Neural progenitor cell (in vitro differentiated cells): Measurements from ENCODE around the gene GPR137B. TPM values are rescaled to one million over a fixed set of nuclear protein-coding genes. Genes with fewer than 3 reads are reported as not detected.

Experiments
- DNase-seq: peaks from one replicate; pipeline ENCODE4 v3.0.0-alpha.2; 2016; ENCODE audit warnings: low spot score
- H2AFZ ChIP-seq: fragments of 200-600 bp; sonication (generic); replicated peaks from 2 replicates; pipeline ENCODE4 v1.6.1; 2016; ENCODE audit warnings: antibody characterized with exemption
- H3F3A ChIP-seq: fragments of 200-600 bp; sonication (generic); 2 replicates; pipeline ENCODE4 v1.6.1; 2016; ENCODE audit warnings: antibody characterized with exemption, low read depth
- H3K27ac ChIP-seq: fragments of 200-600 bp; sonication (generic); 2 replicates; pipeline ENCODE4 v1.5.1; 2016; ENCODE audit warnings: mild to moderate bottlenecking
- H3K27me3 ChIP-seq: fragments of 200-600 bp; sonication (generic); 2 replicates; pipeline ENCODE4 v1.6.1; 2016; ENCODE audit warnings: mild to moderate bottlenecking, moderate library complexity
- H3K36me3 ChIP-seq: fragments of 200-600 bp; sonication (generic); 2 replicates; pipeline ENCODE4 v1.5.1; 2016
- H3K4me1 ChIP-seq: fragments of 200-600 bp; sonication (generic); 2 replicates; pipeline ENCODE4 v1.6.1; 2016; ENCODE audit warnings: mixed run types
- H3K4me2 ChIP-seq: fragments of 200-600 bp; sonication (generic); 2 replicates; pipeline ENCODE4 v1.6.1; 2016
- H3K4me3 ChIP-seq: fragments of 200-600 bp; sonication (generic); 2 replicates; pipeline ENCODE4 v1.5.1; 2016
- H3K79me2 ChIP-seq: fragments of 200-600 bp; sonication (generic); 2 replicates; pipeline ENCODE4 v1.6.1; 2016; ENCODE audit warnings: low read depth
- H3K9ac ChIP-seq: fragments of 200-600 bp; sonication (generic); 2 replicates; pipeline ENCODE4 v1.6.1; 2016
- H3K9me3 ChIP-seq: fragments of 200-600 bp; sonication (generic); 2 replicates; pipeline ENCODE4 v1.5.1; 2016; ENCODE audit warnings: low read depth
- H4K20me1 ChIP-seq: fragments of 200-600 bp; sonication (generic); 2 replicates; pipeline ENCODE4 v1.6.1; 2016; ENCODE audit warnings: low read depth
- H3K27ac Mint-ChIP-seq: 3 replicates; pipeline ENCODE4 v1.8.0; 2021; ENCODE audit warnings: mixed read lengths
- H3K27me3 Mint-ChIP-seq: 2 replicates; pipeline ENCODE4 v1.8.0; 2022; ENCODE audit warnings: low read depth, mild to moderate bottlenecking, inconsistent platforms, moderate library complexity, mixed read lengths; ENCODE audit not compliant: insufficient read depth
- H3K36me3 Mint-ChIP-seq: 3 replicates; pipeline ENCODE4 v1.8.0; 2021; ENCODE audit warnings: mixed read lengths
- H3K4me1 Mint-ChIP-seq: 3 replicates; pipeline ENCODE4 v1.8.0; 2021; ENCODE audit warnings: mixed read lengths
- H3K4me3 Mint-ChIP-seq: 3 replicates; pipeline ENCODE4 v1.8.0; 2021; ENCODE audit warnings: mild to moderate bottlenecking, moderate library complexity, mixed read lengths
- H3K9me3 Mint-ChIP-seq: 3 replicates; pipeline ENCODE4 v1.8.0; 2020; ENCODE audit warnings: mixed read lengths
- EZH2 ChIP-seq: fragments of 200-600 bp; sonication (generic); IDR thresholded peaks from 2 replicates; pipeline ENCODE4 v1.6.1; 2017; ENCODE audit warnings: antibody characterized with exemption, mild to moderate bottlenecking, moderate library complexity
- EZH2phosphoT487 ChIP-seq: fragments of 200-600 bp; sonication (generic); IDR thresholded peaks from 2 replicates; pipeline ENCODE4 v1.6.1; 2017; ENCODE audit warnings: antibody characterized with exemption
- total RNA-seq: library from RNA; depleted of rRNA; stranded (reverse); fragments of >200 nt; gene quantifications from 2 replicates; pipeline ENCODE4 v1.2.3, GENCODE V29; 2015; ENCODE audit warnings: low replicate concordance
- TF ChIP-seq, protein P1 (sequence below): fragments of 200-600 bp; sonication (generic); IDR thresholded peaks from 2 replicates; pipeline ENCODE4 v1.5.1; 2017; ENCODE audit warnings: antibody characterized with exemption, mild to moderate bottlenecking

GPR137B gene
- total RNA-seq, 1 donor from 2014 or later: 4.3 TPM

DNA sequence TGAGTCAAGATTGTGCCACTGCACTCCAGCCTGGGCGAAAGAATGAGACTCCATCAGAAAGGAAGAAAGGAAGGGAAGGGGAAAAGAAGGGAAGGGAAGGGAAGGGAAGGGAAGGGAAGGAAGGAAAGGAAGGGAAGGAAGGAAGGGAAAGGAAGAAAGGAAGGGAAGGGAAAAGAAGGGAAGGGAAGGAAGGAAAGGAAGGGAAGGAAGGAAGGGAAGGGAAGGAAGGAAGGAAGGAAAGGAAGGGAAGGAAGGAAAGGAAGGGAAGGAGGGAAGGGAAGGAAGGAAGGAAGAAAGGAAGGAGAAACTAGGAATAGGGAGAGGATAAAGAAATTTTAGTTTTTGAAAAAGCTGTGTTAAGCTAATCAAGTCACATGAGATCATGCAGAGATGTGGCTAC is 44.1 kb upstream of the GPR137B start:
- Histone ChIP-seq H3F3A (no peaks in the 10 kb centered on the region), H3K79me2 (no peaks in the 10 kb centered on the region), H3K36me3 (no peaks in the 10 kb centered on the region), H3K4me2 (no peak overlapping the region), H4K20me1 (no peaks in the 10 kb centered on the region), H3K4me3 (no peak overlapping the region), H3K27ac (no peak overlapping the region), H3K4me1 (no peaks in the 10 kb centered on the region), H2AFZ (no peak overlapping the region), H3K9me3 (no peaks in the 10 kb centered on the region), H3K27me3 (no peaks in the 10 kb centered on the region), H3K9ac (no peak overlapping the region)
- TF ChIP-seq EZH2 (no peak), EZH2phosphoT487 (no peak)
- TF ChIP-seq, protein P1, sequence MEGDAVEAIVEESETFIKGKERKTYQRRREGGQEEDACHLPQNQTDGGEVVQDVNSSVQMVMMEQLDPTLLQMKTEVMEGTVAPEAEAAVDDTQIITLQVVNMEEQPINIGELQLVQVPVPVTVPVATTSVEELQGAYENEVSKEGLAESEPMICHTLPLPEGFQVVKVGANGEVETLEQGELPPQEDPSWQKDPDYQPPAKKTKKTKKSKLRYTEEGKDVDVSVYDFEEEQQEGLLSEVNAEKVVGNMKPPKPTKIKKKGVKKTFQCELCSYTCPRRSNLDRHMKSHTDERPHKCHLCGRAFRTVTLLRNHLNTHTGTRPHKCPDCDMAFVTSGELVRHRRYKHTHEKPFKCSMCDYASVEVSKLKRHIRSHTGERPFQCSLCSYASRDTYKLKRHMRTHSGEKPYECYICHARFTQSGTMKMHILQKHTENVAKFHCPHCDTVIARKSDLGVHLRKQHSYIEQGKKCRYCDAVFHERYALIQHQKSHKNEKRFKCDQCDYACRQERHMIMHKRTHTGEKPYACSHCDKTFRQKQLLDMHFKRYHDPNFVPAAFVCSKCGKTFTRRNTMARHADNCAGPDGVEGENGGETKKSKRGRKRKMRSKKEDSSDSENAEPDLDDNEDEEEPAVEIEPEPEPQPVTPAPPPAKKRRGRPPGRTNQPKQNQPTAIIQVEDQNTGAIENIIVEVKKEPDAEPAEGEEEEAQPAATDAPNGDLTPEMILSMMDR: no peak
- peaks cover 11% of the 10 kb centered on the region for H3K27me3 Mint-ChIP-seq
- H3K9me3 Mint-ChIP-seq: peaks cover 22% of the 10 kb centered on the region
- peaks cover 6% of the 10 kb centered on the region for H3K36me3 Mint-ChIP-seq
- no peak for DNase-seq
- H3K4me3 Mint-ChIP-seq: no peak overlapping the region
- H3K27ac Mint-ChIP-seq: no peak overlapping the region
- no peaks in the 10 kb centered on the region for H3K4me1 Mint-ChIP-seq

DNA sequence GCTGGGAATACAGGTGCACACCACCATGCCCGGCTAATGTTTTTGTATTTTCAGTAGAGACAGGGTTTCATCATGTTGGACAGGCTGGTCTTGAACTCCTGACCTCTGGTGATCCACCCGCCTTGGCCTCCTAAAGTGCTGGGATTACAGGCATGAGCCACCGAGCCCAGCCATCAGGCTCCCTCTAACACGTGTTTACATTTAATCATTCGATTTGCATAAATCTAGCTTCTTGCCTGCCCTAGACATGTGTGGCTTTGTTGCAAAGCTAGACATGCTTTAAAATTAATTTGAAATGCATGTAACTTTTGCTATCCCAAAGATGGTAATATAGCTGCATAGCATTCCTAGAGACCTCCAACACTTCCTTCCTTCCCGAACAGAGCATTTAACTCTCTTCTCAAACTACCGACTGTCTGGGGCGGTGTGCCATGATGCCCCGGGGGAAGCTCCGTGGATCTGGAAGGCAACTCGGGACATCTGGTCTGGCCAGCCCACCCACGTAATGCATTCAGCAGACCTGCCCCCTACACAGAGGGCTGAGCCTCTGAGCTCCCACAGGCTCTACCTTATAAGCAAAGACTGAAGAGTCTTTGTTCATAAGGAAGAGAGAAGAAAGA is 42.9 kb upstream of the GPR137B start:
- Histone ChIP-seq H4K20me1 (no peaks in the 10 kb centered on the region), H3K27me3 (peaks cover 4% of the 10 kb centered on the region), H3K36me3 (no peaks in the 10 kb centered on the region), H3K4me1 (no peaks in the 10 kb centered on the region), H3K79me2 (no peaks in the 10 kb centered on the region), H3K9me3 (no peaks in the 10 kb centered on the region), H3K4me2 (peak overlapping the region; percentile 11), H3K9ac (no peak overlapping the region), H3K4me3 (no peak overlapping the region), H3F3A (no peaks in the 10 kb centered on the region), H3K27ac (no peak overlapping the region), H2AFZ (peak overlapping the region; percentile 11)
- Mint-ChIP-seq H3K4me3 (no peak overlapping the region), H3K36me3 (peaks cover 6% of the 10 kb centered on the region), H3K27me3 (peaks cover 16% of the 10 kb centered on the region), H3K27ac (no peak overlapping the region), H3K4me1 (peaks cover 2% of the 10 kb centered on the region), H3K9me3 (peaks cover 20% of the 10 kb centered on the region)
- no peak for TF ChIP-seq EZH2
- no peak for TF ChIP-seq EZH2phosphoT487
- TF ChIP-seq, protein P1: no peak
- peak; percentile 34 for DNase-seq

DNA sequence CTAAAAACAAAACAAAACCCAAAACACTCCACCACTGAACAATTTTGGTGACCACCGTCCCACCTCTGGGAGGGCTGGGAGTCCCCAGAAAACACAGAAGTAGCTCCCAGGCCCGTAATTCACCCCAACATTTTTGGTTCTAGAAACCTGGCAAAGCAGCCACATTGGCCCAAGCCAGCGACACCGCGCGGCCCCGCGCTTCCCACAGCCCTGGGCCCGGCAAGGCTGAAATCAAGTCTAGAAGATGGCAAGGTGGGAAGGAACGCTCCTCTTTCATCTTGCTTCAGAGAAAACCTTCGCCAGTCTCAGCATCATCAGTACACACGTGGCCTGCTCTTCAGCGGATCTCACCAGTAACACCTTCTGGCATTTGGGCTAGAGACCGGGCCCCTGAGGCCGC is 41.5 kb upstream of the GPR137B start:
- H3K4me2 ChIP-seq: no peak overlapping the region
- H2AFZ ChIP-seq: no peak overlapping the region
- H3K27ac Mint-ChIP-seq: no peak overlapping the region
- DNase-seq: no peak
- H3K9ac ChIP-seq: no peak overlapping the region
- no peak overlapping the region for H3K4me3 Mint-ChIP-seq
- no peaks in the 10 kb centered on the region for H3K9me3 ChIP-seq
- no peak for TF ChIP-seq EZH2
- no peak for TF ChIP-seq EZH2phosphoT487
- TF ChIP-seq, protein P1: no peak
- H3K4me1 ChIP-seq: no peaks in the 10 kb centered on the region
- H4K20me1 ChIP-seq: no peaks in the 10 kb centered on the region
- no peaks in the 10 kb centered on the region for H3K79me2 ChIP-seq
- H3K4me1 Mint-ChIP-seq: peaks cover 2% of the 10 kb centered on the region
- peaks cover 6% of the 10 kb centered on the region for H3K36me3 Mint-ChIP-seq
- H3K4me3 ChIP-seq: no peak overlapping the region
- peaks cover 11% of the 10 kb centered on the region for H3K9me3 Mint-ChIP-seq
- peaks cover 11% of the 10 kb centered on the region for H3K27me3 Mint-ChIP-seq
- H3K27ac ChIP-seq: no peak overlapping the region
- H3K27me3 ChIP-seq: peaks cover 4% of the 10 kb centered on the region
- H3F3A ChIP-seq: no peaks in the 10 kb centered on the region
- H3K36me3 ChIP-seq: no peaks in the 10 kb centered on the region
